OCI-LY1 (cell line): ENCODE data around the gene RFTN1.

Experiments
- H2AFZ ChIP-seq: fragments of 200-600 bp; sonication (generic), shearing (Covaris generic); 2 replicates; pipeline ENCODE4 v1.6.0; 2014; ENCODE audit warnings: antibody characterized with exemption, mild to moderate bottlenecking, low read length
- H3F3A ChIP-seq: fragments of 200-600 bp; sonication (generic), shearing (Covaris generic); 2 replicates; pipeline ENCODE4 v1.6.0; 2014; ENCODE audit warnings: mild to moderate bottlenecking, antibody characterized with exemption, low read length, moderate library complexity; ENCODE audit not compliant: insufficient read depth
- H3K27ac ChIP-seq: fragments of 200-600 bp; sonication (generic); 2 replicates; pipeline ENCODE4 v1.5.1; 2014; ENCODE audit warnings: low read length, mixed run types, mild to moderate bottlenecking, low read depth; ENCODE audit not compliant: poor library complexity, severe bottlenecking
- H3K27me3 ChIP-seq: fragments of 200-600 bp; sonication (generic); 2 replicates; pipeline ENCODE4 v1.6.0; 2014; ENCODE audit warnings: antibody characterized with exemption, mild to moderate bottlenecking, low read length, moderate library complexity; ENCODE audit not compliant: insufficient read depth
- H3K36me3 ChIP-seq: fragments of 200-600 bp; sonication (generic); 2 replicates; pipeline ENCODE4 v1.6.1; 2014; ENCODE audit warnings: mild to moderate bottlenecking, antibody characterized with exemption, low read length, moderate library complexity, mixed read lengths; ENCODE audit not compliant: insufficient read depth
- H3K4me1 ChIP-seq: fragments of 200-600 bp; sonication (generic); 2 replicates; pipeline ENCODE4 v1.5.1; 2014; ENCODE audit warnings: mild to moderate bottlenecking, low read length, moderate library complexity; ENCODE audit not compliant: insufficient read depth, severe bottlenecking
- H3K4me2 ChIP-seq: fragments of 200-600 bp; sonication (generic), shearing (Covaris generic); 2 replicates; pipeline ENCODE4 v1.6.1; 2014; ENCODE audit warnings: low read length
- H3K4me3 ChIP-seq: fragments of 200-600 bp; sonication (generic); 2 replicates; pipeline ENCODE4 v1.5.1; 2014; ENCODE audit warnings: low read length, low read depth, mild to moderate bottlenecking, mixed read lengths; ENCODE audit not compliant: poor library complexity, severe bottlenecking
- H3K79me2 ChIP-seq: fragments of 200-600 bp; shearing (Covaris generic); 2 replicates; pipeline ENCODE4 v1.6.1; 2016; ENCODE audit warnings: mixed run types, low read length, mixed read lengths; ENCODE audit not compliant: insufficient read depth
- H3K9ac ChIP-seq: fragments of 200-600 bp; sonication (generic), shearing (Covaris generic); 2 replicates; pipeline ENCODE4 v1.6.1; 2014; ENCODE audit warnings: mild to moderate bottlenecking, low read length, mixed read lengths
- H3K9me2 ChIP-seq: fragments of 200-600 bp; sonication (generic), shearing (Covaris generic); 2 replicates; pipeline ENCODE4 v1.6.1; 2014; ENCODE audit warnings: low read depth, mild to moderate bottlenecking, low read length, mixed read lengths
- H3K9me3 ChIP-seq: fragments of 200-600 bp; shearing (Covaris generic); 2 replicates; pipeline ENCODE4 v1.6.1; 2014; ENCODE audit warnings: low read length, mixed read lengths
- H4K20me1 ChIP-seq: fragments of 200-600 bp; sonication (generic), shearing (Covaris generic); 2 replicates; pipeline ENCODE4 v1.6.0; 2016; ENCODE audit warnings: mild to moderate bottlenecking, low read length; ENCODE audit not compliant: insufficient read depth
- CTCF ChIP-seq: fragments of 200-600 bp; sonication (generic), shearing (Covaris generic); IDR thresholded peaks from 2 replicates; pipeline ENCODE4 v1.5.1; 2017; ENCODE audit warnings: mild to moderate bottlenecking, antibody characterized with exemption, low read length, moderate library complexity, mixed read lengths
- EZH2 ChIP-seq: fragments of 200-600 bp; sonication (generic), shearing (Covaris generic); IDR thresholded peaks from 2 replicates; pipeline ENCODE4 v1.8.0; 2017; ENCODE audit warnings: borderline replicate concordance, mixed run types, mild to moderate bottlenecking, antibody characterized with exemption, low read length, moderate library complexity, mixed read lengths

RFTN1 gene

GRCh38 chr3:16392717-16393116 is 120.8 kb downstream of the RFTN1 start:
- no peaks in the 10 kb centered on the region for H3K9me2 ChIP-seq

GRCh38 chr3:16392065-16392464 is 121.4 kb downstream of the RFTN1 start:
- no peak overlapping the region for H3K4me3 ChIP-seq
- H3K36me3 ChIP-seq: peaks cover 92% of the 10 kb centered on the region
- H3K9ac ChIP-seq: no peak overlapping the region
- no peak overlapping the region for H3K4me2 ChIP-seq
- H3K27me3 ChIP-seq: no peaks in the 10 kb centered on the region
- H3K9me3 ChIP-seq: no peaks in the 10 kb centered on the region
- no peaks in the 10 kb centered on the region for H4K20me1 ChIP-seq
- no peaks in the 10 kb centered on the region for H3F3A ChIP-seq
- H2AFZ ChIP-seq: no peak overlapping the region
- H3K27ac ChIP-seq: peak overlapping the region; percentile 39
- TF ChIP-seq EZH2: no peak
- TF ChIP-seq CTCF: no peak
- H3K9me2 ChIP-seq: no peaks in the 10 kb centered on the region
- H3K4me1 ChIP-seq: peaks cover 62% of the 10 kb centered on the region
- H3K79me2 ChIP-seq: peaks cover 90% of the 10 kb centered on the region

More at GRCh38 chr3:16392717-16393116, 120.8 kb downstream of the RFTN1 start:
- H3K27ac ChIP-seq: peak overlapping the region; percentile 9
- no peak overlapping the region for H3K9ac ChIP-seq
- H3F3A ChIP-seq: no peaks in the 10 kb centered on the region
- no peak overlapping the region for H3K4me3 ChIP-seq
- peaks cover 91% of the 10 kb centered on the region for H3K79me2 ChIP-seq
- H4K20me1 ChIP-seq: no peaks in the 10 kb centered on the region
- no peak overlapping the region for H2AFZ ChIP-seq
- H3K4me1 ChIP-seq: peaks cover 58% of the 10 kb centered on the region
- no peaks in the 10 kb centered on the region for H3K27me3 ChIP-seq
- no peak overlapping the region for H3K4me2 ChIP-seq
- peaks cover 92% of the 10 kb centered on the region for H3K36me3 ChIP-seq
- TF ChIP-seq CTCF (no peak), EZH2 (no peak)
- no peaks in the 10 kb centered on the region for H3K9me3 ChIP-seq

GRCh38 chr3:16390581-16390980 is 122.9 kb downstream of the RFTN1 start:
- no peaks in the 10 kb centered on the region for H3K9me3 ChIP-seq
- no peaks in the 10 kb centered on the region for H3K27me3 ChIP-seq
- H3K9ac ChIP-seq: no peak overlapping the region
- H3K79me2 ChIP-seq: peaks cover 78% of the 10 kb centered on the region
- H3F3A ChIP-seq: 0 out of 2 replicates have a peak, but pooled peaks cover 6% of the 10 kb centered on the region
- no peaks in the 10 kb centered on the region for H3K9me2 ChIP-seq
- TF ChIP-seq CTCF: no peak
- no peak for TF ChIP-seq EZH2
- no peak overlapping the region for H2AFZ ChIP-seq
- no peaks in the 10 kb centered on the region for H4K20me1 ChIP-seq
- H3K27ac ChIP-seq: peak overlapping the region; percentile 44
- H3K4me1 ChIP-seq: peaks cover 66% of the 10 kb centered on the region
- peaks cover 95% of the 10 kb centered on the region for H3K36me3 ChIP-seq
- no peak overlapping the region for H3K4me2 ChIP-seq
- H3K4me3 ChIP-seq: no peak overlapping the region
